ENCODE data around the gene WFDC1.

WFDC1 gene

GRCh38 chr16:84357191-84357651, 62.5 kb downstream of the WFDC1 start:
- DNase-seq = no peak

DNA sequence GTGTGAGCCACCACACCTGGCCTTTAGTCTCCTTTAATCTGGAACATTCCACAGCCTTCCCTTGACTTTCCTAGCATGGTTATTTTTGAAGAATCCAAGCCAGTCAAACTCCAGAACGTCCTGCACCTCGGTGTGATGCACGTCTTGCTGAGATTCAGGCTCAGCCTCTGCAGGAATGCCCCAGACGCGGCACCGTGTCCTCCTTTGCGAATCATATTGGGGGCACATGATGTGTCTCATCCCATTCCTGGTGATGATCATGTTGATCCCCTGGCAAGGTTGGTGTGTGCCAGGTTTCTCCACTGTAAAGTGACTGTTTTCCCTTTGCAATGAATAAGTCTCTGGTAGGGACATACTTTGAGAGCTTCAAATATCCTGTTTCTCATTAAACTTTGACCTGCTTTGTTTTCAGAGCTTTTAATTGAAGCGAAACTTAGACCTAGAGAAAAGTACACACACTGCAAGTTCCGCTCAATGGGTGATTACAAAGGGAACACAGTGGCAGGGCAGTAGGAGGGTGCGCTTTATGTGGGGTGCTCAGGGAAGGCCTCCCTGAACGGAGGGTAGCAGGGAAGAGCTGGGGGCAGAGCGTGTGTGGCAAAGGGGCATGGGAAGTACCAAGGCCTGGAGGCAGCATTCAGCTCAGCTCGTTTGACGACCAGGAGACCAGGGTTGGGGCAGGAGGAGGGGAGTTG, 64.1 kb downstream of the WFDC1 start:
- DNase-seq = no peak

DNA sequence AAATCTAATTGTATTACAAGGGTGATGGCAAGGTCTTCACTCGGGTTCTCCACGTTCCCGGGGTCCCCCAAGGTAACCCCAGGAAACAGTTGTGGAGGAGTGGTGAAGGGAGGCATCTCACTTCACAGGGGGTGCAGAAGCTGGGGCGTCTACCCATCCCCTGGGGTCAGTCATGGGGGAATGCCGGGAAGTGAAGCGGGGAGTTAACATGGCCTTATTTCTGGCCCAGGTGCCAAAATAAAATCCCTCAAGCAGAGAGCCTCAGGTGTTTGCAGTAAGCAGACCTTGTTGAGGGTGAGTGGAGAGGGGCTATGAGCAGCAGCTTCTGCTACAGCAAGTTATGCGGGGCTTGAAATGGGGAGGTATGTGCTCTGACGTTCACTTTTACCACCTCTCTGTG, 64.6 kb downstream of the WFDC1 start:
- no peak for DNase-seq

DNA sequence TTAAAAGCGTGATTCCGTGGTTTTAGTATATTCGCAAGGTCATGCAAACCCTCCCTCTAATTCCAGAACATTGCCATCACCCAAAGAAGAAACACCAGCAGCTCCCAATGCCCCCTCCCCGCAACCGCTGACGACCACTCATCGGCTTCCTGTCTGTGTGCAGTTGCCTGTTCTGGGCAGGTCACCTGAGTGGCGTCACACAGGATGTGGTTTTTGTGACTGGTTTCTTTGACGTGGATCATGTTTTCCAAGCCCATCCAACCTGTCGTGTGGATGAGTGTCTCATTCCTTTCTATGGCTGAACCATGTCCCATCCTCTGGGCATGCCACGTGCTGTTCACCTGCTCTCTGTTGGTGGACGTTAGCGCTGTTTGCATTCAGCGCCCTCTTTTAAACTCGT, 65.5 kb downstream of the WFDC1 start:
- DNase-seq = peak; percentile 52

GRCh38 chr16:84360748-84361147, 66.1 kb downstream of the WFDC1 start:
- DNase-seq = no peak

DNA sequence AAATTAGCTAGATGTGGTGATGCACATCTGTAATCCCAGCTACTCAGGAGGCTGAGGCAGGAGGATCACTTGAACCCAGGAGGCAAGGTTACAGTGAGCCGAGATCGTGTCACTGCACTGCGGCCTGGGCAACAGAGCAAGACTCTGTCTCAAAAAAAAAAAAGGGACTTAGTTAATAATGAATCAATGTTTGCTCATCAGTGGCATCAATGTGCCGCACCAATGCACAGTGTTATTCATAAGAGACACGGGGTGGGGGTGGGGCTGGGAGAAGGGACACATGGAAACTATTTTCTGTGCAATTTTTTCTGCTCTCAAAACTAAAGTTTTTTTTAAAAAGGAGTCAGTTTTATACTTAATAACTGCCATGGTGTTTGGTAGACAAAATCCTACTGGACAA, 66.9 kb downstream of the WFDC1 start:
- DNase-seq = no peak

DNA sequence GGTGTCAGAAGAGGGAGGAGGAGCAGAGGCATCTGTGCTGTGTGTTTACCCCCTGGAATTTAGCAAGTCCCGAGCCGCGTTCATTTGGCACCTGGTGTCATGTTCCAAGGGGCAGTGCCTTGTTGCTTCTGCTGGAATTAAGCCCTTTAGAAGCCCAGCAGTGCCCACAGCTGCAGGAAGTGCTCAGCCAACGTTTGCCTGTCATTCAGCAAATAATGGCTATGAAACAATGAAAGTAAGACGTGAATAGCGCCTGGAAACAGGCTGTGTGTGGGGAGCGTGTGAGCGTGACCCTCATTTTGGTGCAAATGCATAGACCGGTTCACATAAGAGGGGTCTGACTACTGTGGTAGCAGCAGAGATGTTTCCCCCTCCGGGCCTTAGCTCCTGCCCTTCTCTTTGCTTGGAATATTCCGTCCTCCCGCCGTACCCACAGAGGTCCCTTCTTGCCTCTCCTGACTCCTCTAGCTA, 67.8 kb downstream of the WFDC1 start:
- no peak for DNase-seq

DNA sequence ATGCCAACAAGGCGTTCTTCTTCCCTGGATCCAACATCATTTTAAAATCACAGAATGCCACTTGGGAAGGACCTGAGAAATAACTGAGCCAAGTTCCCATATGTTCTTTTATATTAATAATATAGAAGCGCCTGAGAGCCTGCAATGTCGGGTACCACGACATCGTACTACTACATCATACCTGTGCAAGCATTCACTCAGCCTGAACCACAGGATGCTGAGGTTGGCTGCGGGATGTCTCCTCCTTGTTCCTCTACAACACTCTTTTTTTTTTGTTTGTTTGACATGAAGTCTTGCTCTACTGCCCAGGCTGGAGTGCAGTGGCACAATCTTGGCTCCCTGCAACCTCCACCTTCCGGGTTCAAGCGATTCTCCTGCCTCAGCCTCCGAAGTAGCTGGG, 71.5 kb downstream of the WFDC1 start:
- no peak for DNase-seq

DNA sequence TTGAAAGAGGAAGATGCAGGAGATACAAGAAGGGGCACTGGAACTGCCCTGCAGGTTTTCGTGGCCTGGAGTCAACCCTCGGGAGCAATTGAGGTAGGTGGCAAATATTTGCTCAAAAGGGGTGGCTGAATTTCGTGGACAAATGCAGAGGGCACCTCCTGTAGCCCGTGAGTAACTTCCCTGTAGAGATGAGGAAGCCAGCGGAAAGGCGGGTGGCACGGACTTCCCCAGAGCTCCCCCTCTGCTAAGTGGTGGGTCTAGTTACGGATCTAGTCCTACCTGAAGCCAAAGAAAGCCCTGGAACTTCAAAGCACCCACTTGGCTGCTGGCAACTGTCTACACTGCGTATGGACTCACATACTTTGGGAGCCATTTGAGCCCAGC, 72.6 kb downstream of the WFDC1 start:
- DNase-seq = no peak

GRCh38 chr16:84367750-84368307, 73.2 kb downstream of the WFDC1 start:
- DNase-seq = no peak

GRCh38 chr16:84368308-84368996, 73.8 kb downstream of the WFDC1 start, which contains the start of gene ATP2C2:
ATP2C2 (plus strand) TSS chr16:84368538; CDS start chr16:84368616, 78 bp downstream.
- DNase-seq = no peak

GRCh38 chr16:84369105-84369504, 74.4 kb downstream of the WFDC1 start:
- DNase-seq = no peak

DNA sequence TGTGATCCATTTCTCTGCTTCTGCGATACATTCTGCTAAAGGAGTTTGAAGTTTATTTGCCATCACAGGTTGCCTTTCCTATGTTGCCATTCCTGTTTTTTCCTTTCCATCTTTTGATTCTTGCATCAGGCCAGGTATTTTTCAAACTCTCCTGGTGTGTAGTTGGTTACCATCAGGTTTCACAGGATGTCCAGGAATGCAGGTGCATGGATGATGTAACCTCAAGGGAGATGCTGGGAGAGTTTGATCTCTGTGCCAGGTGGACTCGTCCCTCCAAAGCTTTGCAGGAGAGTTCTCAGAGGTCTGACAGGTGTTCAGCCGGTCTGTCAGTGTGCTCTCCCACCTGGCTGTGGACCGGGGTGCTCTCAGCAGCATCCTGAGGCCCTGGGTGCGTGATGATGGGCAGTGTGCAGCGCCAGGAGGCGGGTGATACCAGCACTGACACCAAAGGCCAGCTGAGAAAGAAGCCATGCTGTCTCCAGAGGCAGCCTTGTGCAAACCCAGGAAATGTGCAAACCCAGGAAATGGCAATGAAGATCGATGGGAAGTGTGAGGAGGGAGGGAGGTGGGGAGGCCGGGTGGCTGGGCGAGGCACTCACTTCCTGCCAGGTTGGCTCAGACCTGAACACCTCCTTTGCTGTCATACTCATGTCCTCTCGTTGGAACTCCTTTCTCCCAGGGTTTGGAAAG, 75.4 kb downstream of the WFDC1 start:
- DNase-seq = no peak

GRCh38 chr16:84370723-84371552, 76.3 kb downstream of the WFDC1 start:
- no peak for DNase-seq

DNA sequence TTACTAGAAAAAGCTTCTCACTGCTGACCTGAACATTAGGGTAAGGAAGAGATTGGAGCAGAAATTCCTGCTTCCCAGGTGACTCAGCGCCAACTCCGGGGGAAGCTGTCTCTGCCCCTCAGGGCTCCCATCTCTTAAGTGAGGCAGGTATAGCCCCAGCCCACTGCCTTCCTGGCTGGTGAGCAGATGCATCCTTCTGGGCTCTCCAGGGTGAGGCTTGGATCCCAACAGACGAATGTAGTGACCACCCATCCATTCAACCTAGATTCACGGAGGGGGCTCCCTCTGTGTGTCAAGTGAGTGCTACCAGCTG, 76.8 kb downstream of the WFDC1 start:
- DNase-seq = no peak

GRCh38 chr16:84373907-84374489, 79.3 kb downstream of the WFDC1 start:
- DNase-seq = no peak

- DNase-seq = no peak
Measured at GRCh38 chr16:84378099-84378498, 83.4 kb downstream of the WFDC1 start.

DNA sequence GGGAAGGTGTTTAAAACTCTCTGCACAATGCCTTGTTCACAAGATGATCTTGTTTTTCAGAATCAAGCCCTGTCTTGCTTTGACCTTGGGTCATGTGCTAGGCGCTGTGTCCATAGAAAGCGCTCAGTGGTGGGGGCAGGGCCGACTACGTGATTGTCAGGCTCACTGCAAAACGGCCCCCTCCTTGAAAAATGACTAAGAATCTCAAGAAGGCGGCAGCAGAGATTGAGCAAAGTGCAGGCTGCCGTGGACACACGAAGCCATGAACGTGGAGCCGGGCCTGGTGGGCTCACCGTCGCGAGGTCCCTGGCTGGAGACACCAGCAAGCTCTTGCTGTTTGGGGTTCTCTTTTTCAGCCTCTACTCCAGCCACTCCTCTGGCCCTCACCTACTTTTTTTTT, 83.9 kb downstream of the WFDC1 start:
- no peak for DNase-seq

- DNase-seq = no peak
Measured at GRCh38 chr16:84379008-84379708, 84.5 kb downstream of the WFDC1 start.
